IMR-90 (cell line): ENCODE measurements around the gene CALHM3. TPM values are rescaled to one million over a fixed set of nuclear protein-coding genes. Genes with fewer than 3 reads are reported as not detected.
A peak's percentile ranks its signal among the peaks of the same experiment; 100 is the strongest.

ENCODE experiments used
- ATAC-seq: fragments of 200-7000 bp; cut with Tn5 transposase; 2 replicates; pipeline ENCODE4 v1.9.1; 2020; ENCODE audit warnings: low read depth, mild to moderate bottlenecking, moderate library complexity
- BruUV-seq: library from RNA; stranded (reverse); fragments of 400-500 nt; replicated peaks from 2 replicates; lab custom pipeline; 2021; lab: Mats Ljungman, UMichigan
- CTCF ChIA-PET: fragments of 300-600 bp; formaldehyde crosslinking; extraction: SDS; loops from one replicate; lab custom pipeline; 2021; ENCODE audit warnings: antibody characterized with exemption; lab: Yijun Ruan, JAX
- POLR2A ChIA-PET: fragments of 300-600 bp; sonication (Branson Sonifier 250); formaldehyde crosslinking; loops from one replicate; lab custom pipeline; 2022; ENCODE audit warnings: antibody characterized with exemption; ENCODE audit not compliant: unreplicated experiment; lab: Charles Lee
- DNase-seq: peaks from one replicate; pipeline ENCODE4 v3.0.0; 2013
- H2AFZ ChIP-seq: replicated peaks from 2 replicates; pipeline ENCODE3; 2013; ENCODE audit warnings: low read length, mild to moderate bottlenecking; ENCODE audit not compliant: poor library complexity
- H2AK5ac ChIP-seq: 2 replicates; pipeline ENCODE4 v1.6.1; 2013; ENCODE audit warnings: low read depth, low read length, inconsistent platforms
- H2AK9ac ChIP-seq: replicated peaks from 2 replicates; pipeline ENCODE3; 2013; ENCODE audit warnings: mild to moderate bottlenecking, low read depth, low read length, moderate library complexity; ENCODE audit not compliant: poor library complexity
- H2BK120ac ChIP-seq: 2 replicates; pipeline ENCODE4 v1.6.1; 2013; ENCODE audit warnings: low read depth, low read length, inconsistent platforms
- H2BK15ac ChIP-seq: 3 replicates; pipeline ENCODE4 v1.6.1; 2013; ENCODE audit warnings: low read depth, low read length, inconsistent platforms
- H2BK20ac ChIP-seq: 2 replicates; pipeline ENCODE4 v1.6.1; 2013; ENCODE audit warnings: low read depth, mild to moderate bottlenecking, inconsistent platforms, low read length, moderate library complexity
- H2BK5ac ChIP-seq: 2 replicates; pipeline ENCODE4 v1.6.1; 2013; ENCODE audit warnings: mild to moderate bottlenecking, low read depth, low read length, inconsistent platforms; ENCODE audit not compliant: poor library complexity, severe bottlenecking
- H3K14ac ChIP-seq: replicated peaks from 2 replicates; pipeline ENCODE4 v1.6.1; 2013; ENCODE audit warnings: low read depth, low read length, inconsistent platforms
- H3K18ac ChIP-seq: 2 replicates; pipeline ENCODE4 v1.6.1; 2013; ENCODE audit warnings: low read depth, low read length, control low read depth
- H3K23ac ChIP-seq: 2 replicates; pipeline ENCODE4 v1.6.1; 2013; ENCODE audit warnings: low read depth, low read length, inconsistent platforms
- H3K27ac ChIP-seq: 2 replicates; pipeline ENCODE4 v1.5.1; 2013; ENCODE audit warnings: mild to moderate bottlenecking, control low read depth, low read length; ENCODE audit not compliant: insufficient read depth
- H3K27me3 ChIP-seq: 2 replicates; pipeline ENCODE4 v1.6.1; 2013; ENCODE audit warnings: low read length; ENCODE audit not compliant: control insufficient read depth, insufficient read depth
- H3K36me3 ChIP-seq: 2 replicates; pipeline ENCODE4 v1.6.1; 2013; ENCODE audit warnings: low read length, mixed read lengths; ENCODE audit not compliant: control insufficient read depth, insufficient read depth
- H3K4ac ChIP-seq: 2 replicates; pipeline ENCODE4 v1.6.1; 2013; ENCODE audit warnings: low read depth, low read length, inconsistent platforms
- H3K4me1 ChIP-seq: 2 replicates; pipeline ENCODE4 v1.6.1; 2013; ENCODE audit warnings: low read length, mixed read lengths; ENCODE audit not compliant: control insufficient read depth, insufficient read depth
- H3K4me2 ChIP-seq: 2 replicates; pipeline ENCODE4 v1.6.1; 2013; ENCODE audit warnings: low read depth, mild to moderate bottlenecking, control low read depth, low read length, moderate library complexity
- H3K4me3 ChIP-seq: 2 replicates; pipeline ENCODE4 v1.5.1; 2013; ENCODE audit warnings: low read depth, mild to moderate bottlenecking, control low read depth, low read length, moderate library complexity; ENCODE audit not compliant: insufficient read depth
- H3K56ac ChIP-seq: 2 replicates; pipeline ENCODE4 v1.6.1; 2013; ENCODE audit warnings: low read length, inconsistent platforms; ENCODE audit not compliant: insufficient read depth; ENCODE audit errors: extremely low read depth
- H3K79me1 ChIP-seq, 2 experiments: 2 replicates each; pipeline ENCODE4 v1.6.1; 2013; ENCODE audit warnings: low read length in 2 of 2, inconsistent platforms in 1 of 2, low read depth in 1 of 2
- H3K9ac ChIP-seq: 2 replicates; pipeline ENCODE4 v1.6.1; 2013; ENCODE audit warnings: low read depth, low read length, control low read depth
- H3K9me1 ChIP-seq: 2 replicates; pipeline ENCODE4 v1.6.1; 2013; ENCODE audit warnings: low read length, inconsistent platforms; ENCODE audit not compliant: insufficient read depth
- H3K9me3 ChIP-seq: 2 replicates; pipeline ENCODE4 v1.6.1; 2013; ENCODE audit warnings: low read length; ENCODE audit not compliant: control insufficient read depth, insufficient read depth
- H4K20me1 ChIP-seq: 2 replicates; pipeline ENCODE4 v1.6.1; 2013; ENCODE audit warnings: low read length, inconsistent platforms; ENCODE audit not compliant: insufficient read depth
- H4K5ac ChIP-seq: 2 replicates; pipeline ENCODE4 v1.6.1; 2013; ENCODE audit warnings: mild to moderate bottlenecking, low read depth, low read length, control low read depth
- H4K8ac ChIP-seq, 2 experiments: 2 replicates each; pipeline ENCODE4 v1.6.1; 2013; ENCODE audit warnings: low read depth in 2 of 2, low read length in 2 of 2, control low read depth in 1 of 2, inconsistent platforms in 1 of 2
- H4K91ac ChIP-seq: 2 replicates; pipeline ENCODE4 v1.6.1; 2013; ENCODE audit warnings: low read depth, low read length, inconsistent platforms; ENCODE audit not compliant: insufficient read depth
- CHD1 ChIP-seq: IDR thresholded peaks from 2 replicates; pipeline ENCODE4 v1.6.1; 2012; ENCODE audit warnings: low read depth, low read length, improper control_type of control experiment
- CTCF ChIP-seq: conservative IDR thresholded peaks from 2 replicates; pipeline ENCODE4 v1.5.1; 2012; ENCODE audit warnings: mild to moderate bottlenecking, low read depth, low read length, improper control_type of control experiment
- FOS ChIP-seq: fragments of 150-350 bp; IDR thresholded peaks from 2 replicates; pipeline ENCODE4 v1.6.1; 2016; ENCODE audit warnings: low read depth, low read length
- MAFK ChIP-seq: IDR thresholded peaks from 2 replicates; pipeline ENCODE4 v1.6.1; 2012; ENCODE audit warnings: low read depth, low read length, improper control_type of control experiment
- MAZ ChIP-seq: IDR thresholded peaks from 2 replicates; pipeline ENCODE4 v1.6.1; 2012; ENCODE audit warnings: low read depth, mild to moderate bottlenecking, low read length, improper control_type of control experiment, moderate library complexity, borderline replicate concordance
- MXI1 ChIP-seq: IDR thresholded peaks from 2 replicates; pipeline ENCODE4 v1.6.1; 2012; ENCODE audit warnings: low read depth, mild to moderate bottlenecking, low read length, moderate library complexity, borderline replicate concordance
- NFE2L2 ChIP-seq: fragments of 150-350 bp; IDR thresholded peaks from 2 replicates; pipeline ENCODE4 v1.6.1; 2016; ENCODE audit warnings: low read depth, mild to moderate bottlenecking, low read length
- POLR2A ChIP-seq: IDR thresholded peaks from 2 replicates; pipeline ENCODE4 v1.6.1; 2012; ENCODE audit warnings: mild to moderate bottlenecking, low read depth, low read length
- RAD21 ChIP-seq: IDR thresholded peaks from 2 replicates; pipeline ENCODE4 v1.6.1; 2012; ENCODE audit warnings: low read length, improper control_type of control experiment
- RCOR1 ChIP-seq: IDR thresholded peaks from 2 replicates; pipeline ENCODE4 v1.6.1; 2012; ENCODE audit warnings: mild to moderate bottlenecking, low read length, improper control_type of control experiment; ENCODE audit not compliant: insufficient replicate concordance
- RFX5 ChIP-seq: IDR thresholded peaks from 2 replicates; pipeline ENCODE4 v1.8.0; 2012; ENCODE audit warnings: low read depth, mild to moderate bottlenecking, low read length, moderate library complexity
- SMC3 ChIP-seq: fragments of 150-350 bp; IDR thresholded peaks from 2 replicates; pipeline ENCODE4 v1.6.1; 2016; ENCODE audit warnings: low read depth, mild to moderate bottlenecking, antibody characterized with exemption, low read length, moderate library complexity
- USF2 ChIP-seq: fragments of 150-350 bp; IDR thresholded peaks from 2 replicates; pipeline ENCODE4 v1.6.1; 2017; ENCODE audit warnings: mild to moderate bottlenecking, antibody characterized with exemption, low read length, low read depth
- WGBS, 2 experiments: methylation state at CpG; one replicate each; pipeline versions ENCODE4 v1.1.5 to v1.1.7; 2013; ENCODE audit warnings: missing lambda C conversion rate in 2 of 2; ENCODE audit not compliant: insufficient read length in 1 of 2; ENCODE audit errors: extremely low coverage in 2 of 2; 5-methylcytosine and 5-hydroxymethylcytosine counted together
- dilution Hi-C: fragments of 300-500 bp; cut with HindIII; formaldehyde crosslinking; loops from one replicate; pipeline ENCODE4 v1.14.3; 2018; ENCODE audit warnings: low sequenced_read_pairs; ENCODE audit not compliant: unreplicated experiment
- in situ Hi-C: fragments of 300-500 bp; cut with MboI; formaldehyde crosslinking; loops from 3 replicates; pipeline ENCODE4 v1.14.3; 2019; ENCODE audit warnings: low sequenced_read_pairs, inconsistent platforms, mixed read lengths
- intact Hi-C: fragments of 100-400 bp; cut with micrococcal nuclease; formaldehyde crosslinking; loops from 2 replicates; pipeline ENCODE4 v1.10.0; 2022
- polyA plus RNA-seq, 3 experiments: library from polyadenylated mRNA; depleted of rRNA; stranded (reverse); fragments of >200 nt; gene quantifications; 2 replicates each; pipeline ENCODE4 v1.2.3, GENCODE V29; 2012; ENCODE audit warnings: low replicate concordance in 1 of 3
- total RNA-seq: library from RNA; depleted of rRNA; stranded (reverse); fragments of >200 nt; gene quantifications from 2 replicates; pipeline ENCODE4 v1.2.3, GENCODE V29; 2012

CALHM3 gene
- total and polyA plus RNA-seq, 2 of the 4 experiments (the other 2 are of a cell fraction): not detected

- H3K36me3 ChIP-seq: no peaks in the 10 kb centered on the region
- H2BK120ac ChIP-seq: no peak overlapping the region
- H4K20me1 ChIP-seq: no peaks in the 10 kb centered on the region
- H2BK20ac ChIP-seq: no peak overlapping the region
- no peak overlapping the region for H4K5ac ChIP-seq
- H4K8ac ChIP-seq: no peak overlapping the region
- no peak overlapping the region for H2BK15ac ChIP-seq
- H3K27me3 ChIP-seq: peaks cover 31% of the 10 kb centered on the region
- H3K9me1 ChIP-seq: no peaks in the 10 kb centered on the region; the same call in 1 of the 2 replicates
- no peak overlapping the region for H3K9ac ChIP-seq
- H3K4me1 ChIP-seq: peaks cover 3% of the 10 kb centered on the region
- WGBS, 2 experiments: 47% methylated on average over 3 of the region's 5 CpGs; no CpG with 5 or more reads in 1 of the 2 experiments
- H3K9me3 ChIP-seq: no peaks in the 10 kb centered on the region
- no peak overlapping the region for H3K27ac ChIP-seq
- H3K18ac ChIP-seq: no peak overlapping the region
- intact Hi-C loops: no loop called here
- no peak overlapping the region for H3K14ac ChIP-seq
- dilution Hi-C loops: no loop called here
- ATAC-seq (no peak), DNase-seq (no peak)
- no peak overlapping the region for H3K4me2 ChIP-seq
- H2BK5ac ChIP-seq: no peak overlapping the region
- H2AFZ ChIP-seq: peak overlapping the region; percentile 59
- no peak overlapping the region for H3K4me3 ChIP-seq
- TF ChIP-seq MAZ (no peak), MXI1 (no peak), SMC3 (no peak), FOS (no peak), USF2 (no peak), CHD1 (no peak), RFX5 (no peak), RCOR1 (no peak), RAD21 (no peak), NFE2L2 (no peak), CTCF (no peak), MAFK (no peak), POLR2A (no peak)
- ChIA-PET POLR2A (no interaction called here), CTCF (no interaction called here)
- H3K56ac ChIP-seq: no peak overlapping the region
- H4K91ac ChIP-seq: no peak overlapping the region
- H3K79me1 ChIP-seq: no peaks in the 10 kb centered on the region
- H2AK9ac ChIP-seq: no peak overlapping the region
- H3K4ac ChIP-seq: no peak overlapping the region
- H2AK5ac ChIP-seq: no peak overlapping the region
- no peak overlapping the region for H3K23ac ChIP-seq
- in situ Hi-C loops: no loop called here
- BruUV-seq: no TSS peak
Measured at GRCh38 chr10:103469201-103469600, 9.8 kb downstream of the CALHM3 start.
